Activated effector memory CD4-positive, alpha-beta T cell treated with anti-CD3 and anti-CD28 coated beads, Interleukin-2, amount 50 U/mL, for 16 hours (primary cell): ENCODE results near the gene GNG12.

Experiments used
- DNase-seq: peaks from one replicate; pipeline ENCODE4 v3.0.0-alpha.2; 2020

Gene GNG12

GRCh38 chr1:67696708-67697107 lies 136.6 kb downstream of the GNG12 start:
- DNase-seq, result no peak

GRCh38 chr1:67695963-67696362 lies 137.3 kb downstream of the GNG12 start:
- no peak for DNase-seq

- DNase-seq, result no peak
These were observed 141.6 kb downstream of the GNG12 start for GRCh38 chr1:67691712-67692111.

- no peak for DNase-seq
These were observed 142.9 kb downstream of the GNG12 start for GRCh38 chr1:67690411-67690810.

GRCh38 chr1:67690018-67690363 lies 143.3 kb downstream of the GNG12 start:
- no peak for DNase-seq

GRCh38 chr1:67689267-67690017 lies 143.8 kb downstream of the GNG12 start:
- DNase-seq, result no peak

GRCh38 chr1:67688526-67689219 lies 144.6 kb downstream of the GNG12 start:
- DNase-seq, result no peak

- DNase-seq, result no peak
These were observed 145.6 kb downstream of the GNG12 start for GRCh38 chr1:67687649-67688048.

- DNase-seq, result no peak
These were observed 146.1 kb downstream of the GNG12 start for GRCh38 chr1:67687198-67687545.

GRCh38 chr1:67686267-67687197 lies 146.7 kb downstream of the GNG12 start:
- peak; percentile 81 for DNase-seq

GRCh38 chr1:67685558-67686266 lies 147.6 kb downstream of the GNG12 start:
- DNase-seq, result peak; percentile 88

- peak; percentile 98 for DNase-seq
These were observed 148.2 kb downstream of the GNG12 start, which contains the start of gene GADD45A for GRCh38 chr1:67685067-67685557. Gene GADD45A, plus strand, starts transcription at chr1:67685201. Its CDS starts 294 bp downstream, at chr1:67685495.

GRCh38 chr1:67684526-67685066 lies 148.7 kb downstream of the GNG12 start:
- DNase-seq, result no peak

- DNase-seq, result peak; percentile 76
These were observed 149.3 kb downstream of the GNG12 start for GRCh38 chr1:67683766-67684525.

GRCh38 chr1:67683316-67683715 lies 150.0 kb downstream of the GNG12 start:
- no peak for DNase-seq

GRCh38 chr1:67682659-67683197 lies 150.5 kb downstream of the GNG12 start:
- DNase-seq, result no peak

GRCh38 chr1:67680486-67680885 lies 152.8 kb downstream of the GNG12 start:
- DNase-seq, result no peak

GRCh38 chr1:67679691-67680090 lies 153.6 kb downstream of the GNG12 start:
- DNase-seq, result no peak

- no peak for DNase-seq
These were observed 155.3 kb downstream of the GNG12 start for GRCh38 chr1:67677930-67678329.

- DNase-seq, result no peak
These were observed 155.9 kb downstream of the GNG12 start for GRCh38 chr1:67677408-67677807.

- DNase-seq, result no peak
These were observed 156.3 kb downstream of the GNG12 start for GRCh38 chr1:67676946-67677345.
